ENCODE data around the gene SLC66A2. TPM values are rescaled to one million over a fixed set of nuclear protein-coding genes. Genes with fewer than 3 reads are reported as not detected.

SLC66A2 gene
- total and polyA plus RNA-seq, 2 of the 13 experiments (the other 11 are each of a cell fraction or from before 2014, with no cell fraction given), result 33.5 to 41.9 TPM

GRCh38 chr18:79935098-79935480 is 16.4 kb downstream of the SLC66A2 start:
- POLR2A ChIA-PET, result interaction anchor here (0.8 to 3.0 kb wide), 14 partner anchors 9 to 312 kb away, joined by 3 to 45 read pairs (median 6); partner anchors contain the start of genes ADNP2, HSBP1L1, PARD6G and RBFA
- no TSS peak for BruUV-seq (replicated peaks)
- ATAC-seq, result peak; percentile 21

More at GRCh38 chr18:79935098-79935480, 16.4 kb downstream of the SLC66A2 start:
- H3K9me3 ChIP-seq (ENCODE audit: low read length), result peaks cover 6% of the 10 kb centered on the region; the same call in 1 of the 2 replicates
- no peaks in the 10 kb centered on the region for H3K27me3 ChIP-seq (ENCODE audit: control insufficient read depth in 1 of 2, insufficient read depth in 2 of 2, low read length in 2 of 2)
- in situ Hi-C loops (cut with HindIII; ENCODE audit: extremely low pct_ligation_motif_present, low pct_unique_long_range_greater_than_20kb) (loop anchor here (10.0 kb wide), 1 partner anchor 170 kb away; the partner anchor contains the start of gene ADNP2), intact Hi-C loops (cut with micrococcal nuclease; ENCODE audit: unreplicated experiment) (loop anchor here (2.0 kb wide), 2 partner anchors 170 to 220 kb away; no protein-coding TSS in a partner anchor)
- DNase-seq (ENCODE audit: low spot score) (no peak), FAIRE-seq (peak; percentile 42)
- no peak overlapping the region; a peak in 1 of 6 replicates for H3K4me3 ChIP-seq (replicated peaks in 1 of 3; ENCODE audit: insufficient read depth in 1 of 3, low read depth in 2 of 3, low read length in 3 of 3)
- 29% methylated on average over 4 of the region's 5 CpGs for WGBS (ENCODE audit: low lambda C conversion rate)
- H3K4me1 ChIP-seq (ENCODE audit: insufficient read depth, low read length), result peaks cover 60% of the 10 kb centered on the region
- H3K36me3 ChIP-seq (replicated peaks in 1 of 2; ENCODE audit: control insufficient read depth in 1 of 2, insufficient read depth in 2 of 2, low read length in 2 of 2), result peaks cover 2% of the 10 kb centered on the region in 2 experiments; a peak in 2 of 5 replicates
- H3K27ac ChIP-seq (ENCODE audit: extremely low read length, insufficient read depth, low read length), result peak overlapping the region; percentile 88
- no peak overlapping the region for H2AFZ ChIP-seq (ENCODE audit: low read length)
- H3K4me2 ChIP-seq (ENCODE audit: low read depth, low read length), result peak overlapping the region; percentile 74
- H3K9ac ChIP-seq (ENCODE audit: insufficient read depth, low read depth, low read length), result peak overlapping the region; percentile 32; the same call in 1 of the 2 replicates
- no peak for TF ChIP-seq MAZ (IDR thresholded peaks at IDR 0.05; ENCODE audit: borderline replicate concordance, low read depth, low read length)
- TF ChIP-seq MAZ (CRISPR knock-in tag; IDR thresholded peaks at IDR 0.05; ENCODE audit: low read depth), result peak; percentile 4; the same call in 1 of the 2 replicates
- no peak for TF ChIP-seq TBP (CRISPR knock-in tag; IDR thresholded peaks at IDR 0.05)
- no peak for TF ChIP-seq ZBTB40 (IDR thresholded peaks at IDR 0.05)
- TF ChIP-seq ZBTB40 (CRISPR knock-in tag; IDR thresholded peaks at IDR 0.05), result 0 out of 2 replicates have a peak, but pooled peaks have one; percentile 1
- peaks cover 86% of the 10 kb centered on the region for H3K79me2 ChIP-seq (ENCODE audit: insufficient read depth, low read length)
- CTCF ChIA-PET (ENCODE audit: low intra/inter-chr PET ratio, low total read pairs), result interaction anchor here (1.8 to 2.8 kb wide), 4 partner anchors 17 to 219 kb away, joined by 7 to 23 read pairs (median 8); partner anchors contain the start of genes HSBP1L1, SLC66A2 and TXNL4A
- H4K20me1 ChIP-seq (ENCODE audit: insufficient read depth, low read length), result peaks cover 13% of the 10 kb centered on the region
